ENCODE data around the gene PPP4R2.

The PPP4R2 gene, protein sequence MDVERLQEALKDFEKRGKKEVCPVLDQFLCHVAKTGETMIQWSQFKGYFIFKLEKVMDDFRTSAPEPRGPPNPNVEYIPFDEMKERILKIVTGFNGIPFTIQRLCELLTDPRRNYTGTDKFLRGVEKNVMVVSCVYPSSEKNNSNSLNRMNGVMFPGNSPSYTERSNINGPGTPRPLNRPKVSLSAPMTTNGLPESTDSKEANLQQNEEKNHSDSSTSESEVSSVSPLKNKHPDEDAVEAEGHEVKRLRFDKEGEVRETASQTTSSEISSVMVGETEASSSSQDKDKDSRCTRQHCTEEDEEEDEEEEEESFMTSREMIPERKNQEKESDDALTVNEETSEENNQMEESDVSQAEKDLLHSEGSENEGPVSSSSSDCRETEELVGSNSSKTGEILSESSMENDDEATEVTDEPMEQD

DNA sequence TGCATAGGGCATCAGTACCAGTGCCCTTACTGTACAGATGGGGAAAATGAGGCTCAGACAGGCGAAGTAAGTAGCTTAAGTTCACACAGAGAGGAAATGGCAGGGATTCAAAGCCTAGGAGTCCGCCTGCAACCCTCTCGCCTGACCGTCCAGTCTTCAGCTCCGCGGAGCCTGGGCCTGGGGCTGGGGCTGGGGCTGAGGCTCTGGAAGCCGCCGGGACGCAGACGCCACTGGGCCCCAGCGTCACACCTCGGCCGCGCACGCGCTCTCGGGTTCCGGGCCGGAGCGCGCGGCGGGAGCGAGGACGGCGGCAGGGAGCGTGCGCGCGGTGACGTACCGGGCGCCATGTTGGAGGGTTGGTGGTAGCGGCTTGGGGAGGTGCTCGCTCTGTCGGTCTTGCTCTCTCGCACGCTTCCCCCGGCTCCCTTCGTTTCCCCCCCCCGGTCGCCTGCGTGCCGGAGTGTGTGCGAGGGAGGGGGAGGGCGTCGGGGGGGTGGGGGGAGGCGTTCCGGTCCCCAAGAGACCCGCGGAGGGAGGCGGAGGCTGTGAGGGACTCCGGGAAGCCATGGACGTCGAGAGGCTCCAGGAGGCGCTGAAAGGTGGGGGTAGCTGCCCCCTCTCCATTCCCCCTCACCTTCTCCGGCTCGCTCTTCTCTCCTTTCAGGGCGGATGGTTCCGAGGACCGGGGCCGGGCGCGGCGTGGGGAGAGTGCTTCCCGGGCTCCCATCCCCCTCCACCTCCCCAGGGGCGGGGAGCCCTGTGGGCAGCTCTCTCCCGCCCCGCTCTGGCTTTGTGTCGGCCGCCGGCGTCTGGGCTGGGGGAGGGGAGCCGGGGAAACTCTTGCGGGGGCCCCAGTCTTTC, at the start of gene PPP4R2:
PPP4R2 (plus strand) TSS at position 339 of the 861 bp plus-strand sequence; CDS start at position 566, 227 bp downstream.
- TF ChIP-seq ZNF565 (CRISPR knock-in tag; conservative IDR thresholded peaks at IDR 0.05; ENCODE audit: low read depth): no peak
- TF ChIP-seq ZFP30 (CRISPR knock-in tag; IDR thresholded peaks at IDR 0.05): no peak
- TF ChIP-seq ZNF8 (CRISPR knock-in tag; IDR thresholded peaks at IDR 0.05): peak; percentile 26; the same call in 1 of the 2 replicates
- TF ChIP-seq, protein P1, sequence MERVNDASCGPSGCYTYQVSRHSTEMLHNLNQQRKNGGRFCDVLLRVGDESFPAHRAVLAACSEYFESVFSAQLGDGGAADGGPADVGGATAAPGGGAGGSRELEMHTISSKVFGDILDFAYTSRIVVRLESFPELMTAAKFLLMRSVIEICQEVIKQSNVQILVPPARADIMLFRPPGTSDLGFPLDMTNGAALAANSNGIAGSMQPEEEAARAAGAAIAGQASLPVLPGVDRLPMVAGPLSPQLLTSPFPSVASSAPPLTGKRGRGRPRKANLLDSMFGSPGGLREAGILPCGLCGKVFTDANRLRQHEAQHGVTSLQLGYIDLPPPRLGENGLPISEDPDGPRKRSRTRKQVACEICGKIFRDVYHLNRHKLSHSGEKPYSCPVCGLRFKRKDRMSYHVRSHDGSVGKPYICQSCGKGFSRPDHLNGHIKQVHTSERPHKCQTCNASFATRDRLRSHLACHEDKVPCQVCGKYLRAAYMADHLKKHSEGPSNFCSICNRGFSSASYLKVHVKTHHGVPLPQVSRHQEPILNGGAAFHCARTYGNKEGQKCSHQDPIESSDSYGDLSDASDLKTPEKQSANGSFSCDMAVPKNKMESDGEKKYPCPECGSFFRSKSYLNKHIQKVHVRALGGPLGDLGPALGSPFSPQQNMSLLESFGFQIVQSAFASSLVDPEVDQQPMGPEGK (CRISPR knock-in tag; IDR thresholded peaks at IDR 0.05; ENCODE audit: borderline replicate concordance): peak; percentile 68; the same call in 1 of the 2 replicates
- TF ChIP-seq ZNF70 (CRISPR knock-in tag; IDR thresholded peaks at IDR 0.05): no peak
- no peak for TF ChIP-seq CSDC2 (CRISPR knock-in tag; IDR thresholded peaks at IDR 0.05)
- TF ChIP-seq, protein P2, sequence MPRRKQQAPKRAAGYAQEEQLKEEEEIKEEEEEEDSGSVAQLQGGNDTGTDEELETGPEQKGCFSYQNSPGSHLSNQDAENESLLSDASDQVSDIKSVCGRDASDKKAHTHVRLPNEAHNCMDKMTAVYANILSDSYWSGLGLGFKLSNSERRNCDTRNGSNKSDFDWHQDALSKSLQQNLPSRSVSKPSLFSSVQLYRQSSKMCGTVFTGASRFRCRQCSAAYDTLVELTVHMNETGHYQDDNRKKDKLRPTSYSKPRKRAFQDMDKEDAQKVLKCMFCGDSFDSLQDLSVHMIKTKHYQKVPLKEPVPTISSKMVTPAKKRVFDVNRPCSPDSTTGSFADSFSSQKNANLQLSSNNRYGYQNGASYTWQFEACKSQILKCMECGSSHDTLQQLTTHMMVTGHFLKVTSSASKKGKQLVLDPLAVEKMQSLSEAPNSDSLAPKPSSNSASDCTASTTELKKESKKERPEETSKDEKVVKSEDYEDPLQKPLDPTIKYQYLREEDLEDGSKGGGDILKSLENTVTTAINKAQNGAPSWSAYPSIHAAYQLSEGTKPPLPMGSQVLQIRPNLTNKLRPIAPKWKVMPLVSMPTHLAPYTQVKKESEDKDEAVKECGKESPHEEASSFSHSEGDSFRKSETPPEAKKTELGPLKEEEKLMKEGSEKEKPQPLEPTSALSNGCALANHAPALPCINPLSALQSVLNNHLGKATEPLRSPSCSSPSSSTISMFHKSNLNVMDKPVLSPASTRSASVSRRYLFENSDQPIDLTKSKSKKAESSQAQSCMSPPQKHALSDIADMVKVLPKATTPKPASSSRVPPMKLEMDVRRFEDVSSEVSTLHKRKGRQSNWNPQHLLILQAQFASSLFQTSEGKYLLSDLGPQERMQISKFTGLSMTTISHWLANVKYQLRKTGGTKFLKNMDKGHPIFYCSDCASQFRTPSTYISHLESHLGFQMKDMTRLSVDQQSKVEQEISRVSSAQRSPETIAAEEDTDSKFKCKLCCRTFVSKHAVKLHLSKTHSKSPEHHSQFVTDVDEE (CRISPR knock-in tag; IDR thresholded peaks at IDR 0.05): 0 out of 2 replicates have a peak, but pooled peaks have one; percentile 17
- TF ChIP-seq GLIS3 (CRISPR knock-in tag; IDR thresholded peaks at IDR 0.05): no peak
- TF ChIP-seq CREB5 (CRISPR knock-in tag; IDR thresholded peaks at IDR 0.05; ENCODE audit: low read depth): 0 out of 2 replicates have a peak, but pooled peaks have one; percentile 16
- 0 out of 2 replicates have a peak, but pooled peaks have one; percentile 25 for TF ChIP-seq ZFP3 (CRISPR knock-in tag; IDR thresholded peaks at IDR 0.05)
- TF ChIP-seq POU6F1 (CRISPR knock-in tag; IDR thresholded peaks at IDR 0.05; ENCODE audit: borderline replicate concordance, low read depth): no peak

DNA sequence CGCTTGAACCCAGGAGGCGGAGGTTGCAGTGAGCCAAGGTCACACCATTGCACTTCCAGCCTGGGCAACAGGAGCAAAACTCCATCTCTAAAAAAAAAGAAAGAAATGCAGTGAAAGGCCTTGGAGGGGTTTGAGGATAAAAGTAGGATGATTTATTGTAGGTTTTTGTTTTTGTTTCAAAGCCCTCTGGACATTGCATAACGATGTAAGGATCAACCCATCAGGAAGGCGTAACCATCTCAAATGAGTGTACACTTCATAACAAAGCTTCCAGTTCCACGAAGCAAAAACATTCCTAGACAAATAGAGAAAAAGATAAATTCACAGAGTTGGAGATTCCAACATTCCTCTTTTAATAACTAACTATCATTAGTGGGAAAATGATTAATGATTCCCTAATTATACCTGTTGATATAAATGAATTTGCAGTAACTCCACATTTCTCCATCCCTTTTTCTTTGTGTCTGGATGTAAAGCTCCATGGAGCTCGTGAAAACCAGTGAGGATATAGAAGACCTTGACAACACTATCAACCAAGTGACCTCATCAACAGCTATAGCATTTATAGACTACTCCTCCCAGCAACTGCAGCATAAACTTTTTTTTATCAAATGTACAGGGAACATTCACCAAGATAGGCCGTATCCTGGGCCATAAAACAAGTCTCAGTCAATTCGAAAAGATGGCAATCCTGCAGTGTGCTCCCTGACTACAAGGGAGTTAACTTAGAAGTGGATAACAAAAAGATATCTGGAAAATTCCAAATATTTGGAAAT, 48.7 kb upstream of the PPP4R2 start:
- ATAC-seq: no peak
- TF ChIP-seq ZFP3 (CRISPR knock-in tag; IDR thresholded peaks at IDR 0.05) (no peak), CREB5 (CRISPR knock-in tag; IDR thresholded peaks at IDR 0.05; ENCODE audit: low read depth) (no peak), POU6F1 (CRISPR knock-in tag; IDR thresholded peaks at IDR 0.05; ENCODE audit: borderline replicate concordance, low read depth) (no peak), ZC3H10 (CRISPR knock-in tag; IDR thresholded peaks at IDR 0.05) (no peak), ZNF8 (CRISPR knock-in tag; IDR thresholded peaks at IDR 0.05) (no peak), RARB (CRISPR knock-in tag; IDR thresholded peaks at IDR 0.05) (no peak), TOX (CRISPR knock-in tag; IDR thresholded peaks at IDR 0.05; ENCODE audit: borderline replicate concordance) (no peak), BACH2 (CRISPR knock-in tag; IDR thresholded peaks at IDR 0.05; ENCODE audit: borderline replicate concordance) (no peak), PPARA (CRISPR knock-in tag; IDR thresholded peaks at IDR 0.05; ENCODE audit: borderline replicate concordance) (no peak), GLIS3 (CRISPR knock-in tag; IDR thresholded peaks at IDR 0.05) (no peak), SNAI2 (CRISPR knock-in tag; IDR thresholded peaks at IDR 0.05) (no peak), CSDC2 (CRISPR knock-in tag; IDR thresholded peaks at IDR 0.05) (no peak), ESRRG (CRISPR knock-in tag; IDR thresholded peaks at IDR 0.05) (no peak), ZFP30 (CRISPR knock-in tag; IDR thresholded peaks at IDR 0.05) (no peak), ARNTL (CRISPR knock-in tag; IDR thresholded peaks at IDR 0.05; ENCODE audit: borderline replicate concordance, low read depth) (no peak)
- TF ChIP-seq, protein P3, sequence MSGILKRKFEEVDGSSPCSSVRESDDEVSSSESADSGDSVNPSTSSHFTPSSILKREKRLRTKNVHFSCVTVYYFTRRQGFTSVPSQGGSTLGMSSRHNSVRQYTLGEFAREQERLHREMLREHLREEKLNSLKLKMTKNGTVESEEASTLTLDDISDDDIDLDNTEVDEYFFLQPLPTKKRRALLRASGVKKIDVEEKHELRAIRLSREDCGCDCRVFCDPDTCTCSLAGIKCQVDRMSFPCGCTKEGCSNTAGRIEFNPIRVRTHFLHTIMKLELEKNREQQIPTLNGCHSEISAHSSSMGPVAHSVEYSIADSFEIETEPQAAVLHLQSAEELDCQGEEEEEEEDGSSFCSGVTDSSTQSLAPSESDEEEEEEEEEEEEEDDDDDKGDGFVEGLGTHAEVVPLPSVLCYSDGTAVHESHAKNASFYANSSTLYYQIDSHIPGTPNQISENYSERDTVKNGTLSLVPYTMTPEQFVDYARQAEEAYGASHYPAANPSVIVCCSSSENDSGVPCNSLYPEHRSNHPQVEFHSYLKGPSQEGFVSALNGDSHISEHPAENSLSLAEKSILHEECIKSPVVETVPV (CRISPR knock-in tag; IDR thresholded peaks at IDR 0.05): no peak
- TF ChIP-seq, protein P1 (CRISPR knock-in tag; IDR thresholded peaks at IDR 0.05; ENCODE audit: borderline replicate concordance): no peak

More for the DNA sequence above, at the start of gene PPP4R2:
- peak; percentile 92 for ATAC-seq

Data from SK-N-SH treated with all-trans-retinoic acid at 6 μM for 48 hours (cell line).